Activated CD8-positive, alpha-beta memory T cell treated with anti-CD3 and anti-CD28 coated beads, Interleukin-2, amount 50 U/mL, for 1 hour (primary cell): Measurements from ENCODE around the gene BICDL2.

Experiments
- DNase-seq: peaks from one replicate; pipeline ENCODE4 v3.0.0-alpha.2; 2020; ENCODE audit errors: extremely low read depth

The BICDL2 gene

GRCh38 chr16:2985462-2985861 is 51.3 kb downstream of the BICDL2 start:
- no peak for DNase-seq

- DNase-seq = no peak
These were observed 53.0 kb downstream of the BICDL2 start for GRCh38 chr16:2983706-2984136.

- no peak for DNase-seq
These were observed 54.3 kb downstream of the BICDL2 start for GRCh38 chr16:2982402-2982801.

DNA sequence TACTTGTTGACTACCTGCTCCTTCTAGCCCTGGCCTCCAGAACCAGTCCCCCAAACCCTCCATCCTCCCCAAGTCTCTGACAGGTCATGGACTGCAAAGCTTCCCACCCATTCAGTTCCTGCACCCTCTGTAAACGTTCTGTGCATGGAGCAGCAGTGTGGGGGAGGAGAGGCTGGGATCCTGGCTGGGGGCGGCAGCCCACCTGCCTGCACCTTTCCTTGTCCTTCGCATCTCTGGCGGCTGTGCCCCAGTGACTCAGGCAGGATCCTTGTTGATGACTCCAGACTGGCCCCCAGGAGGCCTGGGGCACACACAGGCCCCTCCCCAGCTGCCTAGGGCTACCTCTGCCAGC is 54.9 kb downstream of the BICDL2 start:
- DNase-seq = no peak

DNA sequence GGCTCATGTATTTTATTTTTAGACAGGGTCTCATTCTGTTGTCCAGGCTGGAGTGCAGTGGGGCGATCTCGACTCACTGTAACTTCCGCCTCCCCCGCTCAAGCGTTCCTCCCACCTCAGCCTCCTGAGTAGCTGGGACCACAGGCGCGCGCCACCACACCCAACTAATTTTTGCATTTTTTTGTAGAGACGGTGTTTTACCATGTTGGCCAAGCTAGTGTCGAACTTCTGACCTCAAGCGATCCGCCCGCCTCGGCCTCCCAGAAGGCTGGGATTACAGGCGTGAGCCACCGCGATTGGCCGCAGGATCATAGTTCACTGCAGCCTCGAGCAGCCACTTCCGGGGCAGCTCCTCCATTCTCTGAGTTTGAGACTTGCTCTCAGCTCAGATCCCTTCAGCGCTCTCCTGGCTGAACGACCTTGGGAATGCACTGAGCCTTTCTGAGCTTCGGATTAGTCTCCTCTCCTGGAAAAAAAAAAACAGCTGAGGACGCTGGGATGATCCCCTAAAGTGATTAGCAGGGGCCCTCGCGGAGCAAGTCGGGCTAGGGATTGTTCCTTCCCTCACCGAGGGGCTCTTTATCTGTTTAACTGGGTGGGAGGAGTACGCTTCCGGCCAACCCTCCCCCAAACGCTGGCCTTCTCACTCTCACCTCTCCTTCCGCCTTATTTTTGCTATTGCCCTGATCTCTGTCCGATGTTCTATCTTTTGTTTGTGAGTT is 55.4 kb downstream of the BICDL2 start:
- DNase-seq = no peak

DNA sequence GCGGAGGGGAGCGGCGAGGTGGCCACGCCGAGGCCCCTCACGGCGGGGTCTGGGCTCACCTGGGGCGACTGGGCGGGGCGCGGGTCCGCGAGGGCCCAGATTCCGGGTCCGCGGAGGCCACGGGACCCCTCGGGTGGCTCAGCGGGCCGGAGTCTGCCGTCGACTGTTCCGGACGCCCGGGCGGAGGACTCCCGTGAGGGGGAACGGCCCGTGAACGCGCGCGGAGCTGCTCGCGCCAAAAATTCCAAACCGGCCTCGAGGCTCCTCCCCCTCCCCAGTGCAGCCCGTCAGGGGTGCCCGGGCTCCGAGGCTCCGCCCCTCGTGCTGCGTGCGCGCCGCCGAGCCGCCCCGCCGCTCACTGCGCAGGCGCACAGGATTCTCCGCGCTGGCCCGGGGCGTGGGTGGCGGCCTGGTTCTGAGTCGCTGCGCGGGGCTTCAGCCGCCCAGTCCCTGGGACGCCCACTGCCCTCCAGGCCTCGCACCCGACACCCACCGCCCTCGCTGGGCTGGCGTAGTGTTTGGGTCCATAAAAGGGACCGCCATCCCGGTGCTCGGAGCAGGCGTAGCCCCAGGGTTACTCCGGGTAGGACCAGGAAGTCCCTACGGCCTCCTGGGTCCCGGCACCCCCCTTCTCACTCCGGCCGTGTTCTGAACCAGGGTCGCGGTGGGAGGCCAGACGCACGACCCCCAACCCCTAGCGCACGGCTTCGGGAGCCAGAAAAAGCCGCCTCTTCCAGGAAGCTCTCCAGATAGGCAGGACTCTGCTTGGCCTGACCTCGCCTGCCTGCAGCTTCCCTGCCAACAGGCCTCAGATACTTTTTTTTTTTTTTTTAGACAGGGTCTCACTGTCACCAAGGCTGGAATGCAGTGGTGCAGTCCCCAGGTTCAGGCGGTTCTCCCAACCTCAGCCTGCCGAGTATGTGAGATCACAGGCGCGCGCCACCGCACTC is 56.2 kb downstream of the BICDL2 start, which contains the start of gene PKMYT1:
TSS of gene PKMYT1 (minus strand) at position 220 of the 950 bp plus-strand sequence. CDS start 789 bp downstream, outside the sequence.
- peak; percentile 73 for DNase-seq

DNA sequence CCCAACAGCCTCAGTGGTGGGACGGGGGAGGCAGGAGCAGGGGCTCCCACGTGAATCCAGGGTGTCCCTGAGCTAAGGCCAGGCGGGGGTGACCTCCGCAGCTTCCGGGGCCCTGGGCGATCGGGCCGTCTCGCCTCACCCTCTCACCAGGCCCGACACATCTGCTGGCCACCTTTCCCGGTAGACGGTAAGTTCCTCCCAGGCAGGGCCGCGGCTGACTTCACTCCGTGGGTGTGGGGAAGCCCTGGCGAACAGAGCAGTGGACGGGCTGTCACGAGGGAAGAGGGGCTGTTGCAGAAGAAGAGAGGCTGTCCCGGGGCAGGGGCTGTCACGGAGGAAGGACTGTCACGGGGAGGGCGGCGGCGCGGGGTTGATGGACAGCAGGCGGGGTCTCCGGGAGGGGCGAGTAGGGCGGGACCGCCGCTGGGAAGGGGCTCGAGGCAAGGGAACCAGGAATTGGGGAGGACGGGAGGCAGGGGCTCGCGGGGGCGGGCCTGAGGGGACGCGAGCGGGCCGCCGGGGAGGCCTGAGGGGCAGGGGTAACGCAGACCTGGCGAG is 57.0 kb downstream of the BICDL2 start:
- DNase-seq = no peak
